Liver (tissue), 9 donors: ENCODE measurements around the gene GCH1. TPM values are rescaled to one million over a fixed set of nuclear protein-coding genes. Genes with fewer than 3 reads are reported as not detected.

Experiments used
- DNase-seq: peaks from one replicate; pipeline ENCODE4 v3.0.0-alpha.2; 2017; ENCODE audit warnings: low spot score
- H3K27ac ChIP-seq, 2 donors: one replicate each; pipeline ENCODE4 v1.7.0; 2013; ENCODE audit warnings: inconsistent platforms in 2 of 2, low read length in 2 of 2, control low read depth in 1 of 2, low read depth in 1 of 2, mild to moderate bottlenecking in 1 of 2
- H3K27me3 ChIP-seq, 4 donors: one replicate each; pipeline versions ENCODE4 v1.6.1 to v1.7.0; 2013; ENCODE audit warnings: low read length in 3 of 4, inconsistent platforms in 1 of 4, mild to moderate bottlenecking in 1 of 4, moderate library complexity in 1 of 4; ENCODE audit not compliant: control insufficient read depth in 4 of 4, insufficient read depth in 4 of 4
- H3K36me3 ChIP-seq, 4 donors: one replicate each; pipeline versions ENCODE4 v1.6.1 to v1.7.0; 2013; ENCODE audit warnings: low read length in 3 of 4, mild to moderate bottlenecking in 3 of 4, low read depth in 1 of 4, moderate library complexity in 1 of 4; ENCODE audit not compliant: control insufficient read depth in 4 of 4, insufficient read depth in 3 of 4
- H3K4me1 ChIP-seq, 4 donors: one replicate each; pipeline versions ENCODE4 v1.6.1 to v1.7.0; 2013; ENCODE audit warnings: low read length in 3 of 4, mild to moderate bottlenecking in 3 of 4, moderate library complexity in 1 of 4; ENCODE audit not compliant: control insufficient read depth in 4 of 4, insufficient read depth in 4 of 4
- H3K4me3 ChIP-seq, 3 donors: one replicate each; pipeline versions ENCODE4 v1.6.1 to v1.7.0; 2013; ENCODE audit warnings: low read length in 3 of 3, control low read depth in 1 of 3, low read depth in 1 of 3, mild to moderate bottlenecking in 1 of 3
- H3K9ac ChIP-seq, 2 donors: one replicate each; pipeline ENCODE4 v1.7.0; 2013; ENCODE audit warnings: low read length in 2 of 2, mild to moderate bottlenecking in 2 of 2, moderate library complexity in 2 of 2, control low read depth in 1 of 2, low read depth in 1 of 2
- H3K9me3 ChIP-seq, 4 donors: one replicate each; pipeline versions ENCODE4 v1.6.1 to v1.7.0; 2013; ENCODE audit warnings: low read length in 3 of 4; ENCODE audit not compliant: control insufficient read depth in 4 of 4
- FOXA1 ChIP-seq: IDR thresholded peaks from 2 replicates; pipeline ENCODE4 v1.6.1; 2016; ENCODE audit warnings: antibody characterized with exemption
- GABPA ChIP-seq, 2 donors: IDR thresholded peaks in 1 of 2; conservative IDR thresholded peaks in 1 of 2; 2 replicates each; pipeline ENCODE4 v1.6.1; 2016; ENCODE audit warnings: antibody characterized with exemption in 2 of 2, mild to moderate bottlenecking in 1 of 2, moderate library complexity in 1 of 2
- HNF4A ChIP-seq, 2 donors: conservative IDR thresholded peaks; 2 replicates each; pipeline ENCODE4 v1.6.1; 2016; ENCODE audit warnings: antibody characterized with exemption in 2 of 2, mild to moderate bottlenecking in 2 of 2
- HNF4G ChIP-seq: IDR thresholded peaks from 2 replicates; pipeline ENCODE4 v1.6.1; 2016; ENCODE audit warnings: antibody characterized with exemption
- JUND ChIP-seq, 2 donors: IDR thresholded peaks; 2 replicates each; pipeline ENCODE4 v1.6.1; 2016; ENCODE audit warnings: antibody characterized with exemption in 2 of 2
- NR2F2 ChIP-seq: IDR thresholded peaks from 2 replicates; pipeline ENCODE4 v1.6.1; 2016; ENCODE audit warnings: antibody characterized with exemption
- RXRA ChIP-seq, 2 donors: IDR thresholded peaks; 2 replicates each; pipeline ENCODE4 v1.6.1; 2017 to 2018; ENCODE audit warnings: antibody characterized with exemption in 2 of 2, mild to moderate bottlenecking in 1 of 2
- SP1 ChIP-seq: IDR thresholded peaks from 2 replicates; pipeline ENCODE4 v1.6.1; 2018; ENCODE audit warnings: antibody characterized with exemption, mild to moderate bottlenecking
- TAF1 ChIP-seq: conservative IDR thresholded peaks from 2 replicates; pipeline ENCODE4 v1.6.1; 2016; ENCODE audit warnings: antibody characterized with exemption, mild to moderate bottlenecking
- YY1 ChIP-seq: IDR thresholded peaks from 2 replicates; pipeline ENCODE4 v1.6.1; 2016; ENCODE audit warnings: antibody characterized with exemption, mild to moderate bottlenecking
- whole genome bisulfite sequencing: extraction: QIAGEN DNeasy Blood & Tissue Kit; methylation state at CpG from one replicate; pipeline ENCODE4 v1.1.7; 2013; 5-methylcytosine and 5-hydroxymethylcytosine counted together
- polyA plus RNA-seq, 2 donors: library from polyadenylated mRNA; stranded (reverse) in 1 of 2; unstranded in 1 of 2; fragments of 200-250 nt in 1 of 2; fragments of >200 nt in 1 of 2; fragmentation: Nextera tagmentation in 1 of 2; extraction: Ambion mirVana in 1 of 2; gene quantifications; one replicate each; pipeline versions ENCODE4 v1.2.1 to v1.2.3, GENCODE V29; 2013 to 2015
- total RNA-seq, 2 donors: library from RNA; depleted of rRNA; stranded (reverse); fragments of >200 nt; gene quantifications; one replicate each; pipeline ENCODE4 v1.2.3, GENCODE V29; 2014
- TF ChIP-seq, protein P1 (sequence below): IDR thresholded peaks from 2 replicates; pipeline ENCODE4 v1.6.1; 2016; ENCODE audit warnings: antibody characterized with exemption, mild to moderate bottlenecking
- TF ChIP-seq, protein P2 (sequence below): IDR thresholded peaks from 2 replicates; pipeline ENCODE4 v1.6.1; 2016; ENCODE audit warnings: antibody characterized with exemption
- TF ChIP-seq, protein P3 (sequence below): fragments of 150-350 bp; IDR thresholded peaks from 2 replicates; pipeline ENCODE4 v1.5.1; 2017; ENCODE audit warnings: improper control_type of control experiment, low read depth, low read length; ENCODE audit not compliant: missing input control
- TF ChIP-seq, protein P4 (sequence below): IDR thresholded peaks from 2 replicates; pipeline ENCODE4 v1.6.1; 2016; ENCODE audit warnings: antibody characterized with exemption
- TF ChIP-seq, protein P5 (sequence below): IDR thresholded peaks from 2 replicates; pipeline ENCODE4 v1.6.1; 2016; ENCODE audit warnings: antibody characterized with exemption
- donor health status: healthy.
- donor health status: healthy.
- donor health status: healthy.
- donor health status: healthy.
- donor health status: healthy.

The GCH1 gene
- total and polyA plus RNA-seq, 4 donors, result 19.7 to 60.0 (median 37.0) TPM

DNA sequence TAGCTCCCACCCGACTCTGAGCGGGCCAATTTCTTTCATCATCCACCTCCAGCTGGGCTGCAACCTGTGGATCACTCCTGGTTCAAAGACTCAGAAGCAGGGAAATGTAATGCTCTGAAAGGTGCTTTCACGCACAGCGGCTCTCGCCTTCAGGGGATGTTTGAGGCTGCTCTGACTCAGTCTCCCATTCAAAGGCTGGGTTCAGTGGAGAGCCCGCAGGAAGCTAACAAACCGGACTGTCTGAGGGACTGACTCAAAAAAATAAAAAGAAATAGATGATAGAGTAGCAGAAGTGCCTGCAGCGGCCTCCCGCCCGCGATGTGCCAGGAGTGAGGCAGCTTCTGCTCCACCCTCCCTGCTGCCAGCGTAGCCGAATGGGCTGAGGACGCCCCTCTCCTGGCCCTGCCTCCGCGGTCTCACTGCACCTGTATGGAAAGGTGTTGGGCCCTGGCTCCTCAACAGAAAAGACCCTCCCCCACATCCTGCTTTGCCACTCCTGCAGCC lies 98.0 kb downstream of the GCH1 start:
- no peaks in the 10 kb centered on the region for H3K9me3 ChIP-seq
- H3K27me3 ChIP-seq, result no peaks in the 10 kb centered on the region
- 89% methylated on average over 16 of the region's 16 CpGs for WGBS
- H3K4me1 ChIP-seq, result peaks cover 0 to 8% (median 0%) of the 10 kb centered on the region in 4 donors
- H3K27ac ChIP-seq, result no peak overlapping the region
- H3K4me3 ChIP-seq, result no peak overlapping the region
- H3K9ac ChIP-seq, result no peak overlapping the region
- no peak for TF ChIP-seq HNF4G
- TF ChIP-seq GABPA (IDR thresholded peaks at IDR 0.05 in 1 of 2, conservative IDR thresholded peaks at IDR 0.05 in 1 of 2), result no peak
- no peak for TF ChIP-seq TAF1
- TF ChIP-seq, protein P1, sequence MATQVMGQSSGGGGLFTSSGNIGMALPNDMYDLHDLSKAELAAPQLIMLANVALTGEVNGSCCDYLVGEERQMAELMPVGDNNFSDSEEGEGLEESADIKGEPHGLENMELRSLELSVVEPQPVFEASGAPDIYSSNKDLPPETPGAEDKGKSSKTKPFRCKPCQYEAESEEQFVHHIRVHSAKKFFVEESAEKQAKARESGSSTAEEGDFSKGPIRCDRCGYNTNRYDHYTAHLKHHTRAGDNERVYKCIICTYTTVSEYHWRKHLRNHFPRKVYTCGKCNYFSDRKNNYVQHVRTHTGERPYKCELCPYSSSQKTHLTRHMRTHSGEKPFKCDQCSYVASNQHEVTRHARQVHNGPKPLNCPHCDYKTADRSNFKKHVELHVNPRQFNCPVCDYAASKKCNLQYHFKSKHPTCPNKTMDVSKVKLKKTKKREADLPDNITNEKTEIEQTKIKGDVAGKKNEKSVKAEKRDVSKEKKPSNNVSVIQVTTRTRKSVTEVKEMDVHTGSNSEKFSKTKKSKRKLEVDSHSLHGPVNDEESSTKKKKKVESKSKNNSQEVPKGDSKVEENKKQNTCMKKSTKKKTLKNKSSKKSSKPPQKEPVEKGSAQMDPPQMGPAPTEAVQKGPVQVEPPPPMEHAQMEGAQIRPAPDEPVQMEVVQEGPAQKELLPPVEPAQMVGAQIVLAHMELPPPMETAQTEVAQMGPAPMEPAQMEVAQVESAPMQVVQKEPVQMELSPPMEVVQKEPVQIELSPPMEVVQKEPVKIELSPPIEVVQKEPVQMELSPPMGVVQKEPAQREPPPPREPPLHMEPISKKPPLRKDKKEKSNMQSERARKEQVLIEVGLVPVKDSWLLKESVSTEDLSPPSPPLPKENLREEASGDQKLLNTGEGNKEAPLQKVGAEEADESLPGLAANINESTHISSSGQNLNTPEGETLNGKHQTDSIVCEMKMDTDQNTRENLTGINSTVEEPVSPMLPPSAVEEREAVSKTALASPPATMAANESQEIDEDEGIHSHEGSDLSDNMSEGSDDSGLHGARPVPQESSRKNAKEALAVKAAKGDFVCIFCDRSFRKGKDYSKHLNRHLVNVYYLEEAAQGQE, result no peak
- TF ChIP-seq, protein P2, sequence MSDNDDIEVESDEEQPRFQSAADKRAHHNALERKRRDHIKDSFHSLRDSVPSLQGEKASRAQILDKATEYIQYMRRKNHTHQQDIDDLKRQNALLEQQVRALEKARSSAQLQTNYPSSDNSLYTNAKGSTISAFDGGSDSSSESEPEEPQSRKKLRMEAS, result no peak
- TF ChIP-seq FOXA1, result no peak
- TF ChIP-seq, protein P3, sequence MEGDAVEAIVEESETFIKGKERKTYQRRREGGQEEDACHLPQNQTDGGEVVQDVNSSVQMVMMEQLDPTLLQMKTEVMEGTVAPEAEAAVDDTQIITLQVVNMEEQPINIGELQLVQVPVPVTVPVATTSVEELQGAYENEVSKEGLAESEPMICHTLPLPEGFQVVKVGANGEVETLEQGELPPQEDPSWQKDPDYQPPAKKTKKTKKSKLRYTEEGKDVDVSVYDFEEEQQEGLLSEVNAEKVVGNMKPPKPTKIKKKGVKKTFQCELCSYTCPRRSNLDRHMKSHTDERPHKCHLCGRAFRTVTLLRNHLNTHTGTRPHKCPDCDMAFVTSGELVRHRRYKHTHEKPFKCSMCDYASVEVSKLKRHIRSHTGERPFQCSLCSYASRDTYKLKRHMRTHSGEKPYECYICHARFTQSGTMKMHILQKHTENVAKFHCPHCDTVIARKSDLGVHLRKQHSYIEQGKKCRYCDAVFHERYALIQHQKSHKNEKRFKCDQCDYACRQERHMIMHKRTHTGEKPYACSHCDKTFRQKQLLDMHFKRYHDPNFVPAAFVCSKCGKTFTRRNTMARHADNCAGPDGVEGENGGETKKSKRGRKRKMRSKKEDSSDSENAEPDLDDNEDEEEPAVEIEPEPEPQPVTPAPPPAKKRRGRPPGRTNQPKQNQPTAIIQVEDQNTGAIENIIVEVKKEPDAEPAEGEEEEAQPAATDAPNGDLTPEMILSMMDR, result no peak
- H3K36me3 ChIP-seq, result no peaks in the 10 kb centered on the region
- DNase-seq, result no peak

DNA sequence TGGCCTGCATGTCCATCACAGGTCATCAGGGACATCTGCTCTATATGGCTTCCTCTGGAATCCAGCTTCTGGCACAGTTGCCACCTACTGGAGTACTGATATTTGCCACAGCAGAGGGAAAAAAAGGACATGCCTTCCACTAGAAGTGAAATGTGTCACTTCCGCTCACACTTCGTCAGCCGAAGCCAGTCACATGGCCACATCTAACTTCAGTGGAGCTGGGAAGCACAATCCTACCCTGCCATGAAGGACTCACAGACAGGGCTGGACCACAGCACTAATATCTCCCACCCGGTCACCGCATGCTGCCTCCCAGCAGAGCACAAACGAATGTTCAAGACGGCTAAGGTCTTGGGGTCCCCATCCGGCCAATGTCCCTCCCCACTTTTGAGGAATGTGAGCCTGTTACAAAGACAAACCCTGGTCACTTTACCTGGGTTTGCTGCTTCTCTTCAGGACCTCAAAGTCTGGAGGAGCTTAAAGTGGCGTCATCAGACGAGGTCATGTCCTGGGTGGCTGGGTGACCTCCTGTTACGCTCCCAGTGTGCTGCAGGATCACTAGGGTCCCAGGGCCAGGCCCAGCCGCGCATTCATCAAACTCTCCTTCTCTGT lies 98.6 kb downstream of the GCH1 start:
- no peaks in the 10 kb centered on the region for H3K27me3 ChIP-seq
- no peak overlapping the region for H3K27ac ChIP-seq
- 90% methylated on average over 13 of the region's 13 CpGs for WGBS
- no peak overlapping the region for H3K9ac ChIP-seq
- no peak for TF ChIP-seq SP1
- TF ChIP-seq, protein P4, sequence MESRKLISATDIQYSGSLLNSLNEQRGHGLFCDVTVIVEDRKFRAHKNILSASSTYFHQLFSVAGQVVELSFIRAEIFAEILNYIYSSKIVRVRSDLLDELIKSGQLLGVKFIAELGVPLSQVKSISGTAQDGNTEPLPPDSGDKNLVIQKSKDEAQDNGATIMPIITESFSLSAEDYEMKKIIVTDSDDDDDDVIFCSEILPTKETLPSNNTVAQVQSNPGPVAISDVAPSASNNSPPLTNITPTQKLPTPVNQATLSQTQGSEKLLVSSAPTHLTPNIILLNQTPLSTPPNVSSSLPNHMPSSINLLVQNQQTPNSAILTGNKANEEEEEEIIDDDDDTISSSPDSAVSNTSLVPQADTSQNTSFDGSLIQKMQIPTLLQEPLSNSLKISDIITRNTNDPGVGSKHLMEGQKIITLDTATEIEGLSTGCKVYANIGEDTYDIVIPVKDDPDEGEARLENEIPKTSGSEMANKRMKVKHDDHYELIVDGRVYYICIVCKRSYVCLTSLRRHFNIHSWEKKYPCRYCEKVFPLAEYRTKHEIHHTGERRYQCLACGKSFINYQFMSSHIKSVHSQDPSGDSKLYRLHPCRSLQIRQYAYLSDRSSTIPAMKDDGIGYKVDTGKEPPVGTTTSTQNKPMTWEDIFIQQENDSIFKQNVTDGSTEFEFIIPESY, result no peak
- no peak for TF ChIP-seq HNF4A (conservative IDR thresholded peaks at IDR 0.05)
- TF ChIP-seq YY1, result no peak
- TF ChIP-seq, protein P1, result no peak
- TF ChIP-seq, protein P5, sequence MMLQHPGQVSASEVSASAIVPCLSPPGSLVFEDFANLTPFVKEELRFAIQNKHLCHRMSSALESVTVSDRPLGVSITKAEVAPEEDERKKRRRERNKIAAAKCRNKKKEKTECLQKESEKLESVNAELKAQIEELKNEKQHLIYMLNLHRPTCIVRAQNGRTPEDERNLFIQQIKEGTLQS, result no peak
- TF ChIP-seq RXRA (IDR thresholded peaks at IDR 0.05), result no peak
- TF ChIP-seq HNF4G, result no peak
- no peak for TF ChIP-seq NR2F2
- no peak for TF ChIP-seq TAF1
- no peak for TF ChIP-seq JUND (IDR thresholded peaks at IDR 0.05)
- no peaks in the 10 kb centered on the region for H3K36me3 ChIP-seq
- H3K4me1 ChIP-seq, result peaks cover 0 to 8% (median 0%) of the 10 kb centered on the region in 4 donors
- no peaks in the 10 kb centered on the region for H3K9me3 ChIP-seq
- no peak for DNase-seq
- no peak overlapping the region for H3K4me3 ChIP-seq
